Left ventricle myocardium inferior (tissue), 1 donor: Measurements from ENCODE around the gene RPS8. TPM values are rescaled to one million over a fixed set of nuclear protein-coding genes. Genes with fewer than 3 reads are reported as not detected.

Source experiments
- DNase-seq: peaks from one replicate; pipeline ENCODE4 v3.0.0-alpha.2; 2020
- H3K27ac ChIP-seq: fragments of 200-600 bp; replicated peaks from 2 replicates; pipeline ENCODE4 v1.8.0; 2021
- H3K27me3 ChIP-seq: fragments of 200-600 bp; 2 replicates; pipeline ENCODE4 v1.8.0; 2021; ENCODE audit warnings: low read depth
- H3K36me3 ChIP-seq: fragments of 200-600 bp; 2 replicates; pipeline ENCODE4 v1.8.0; 2021
- H3K4me1 ChIP-seq: fragments of 200-600 bp; 2 replicates; pipeline ENCODE4 v1.8.0; 2021
- H3K4me3 ChIP-seq: fragments of 200-600 bp; 2 replicates; pipeline ENCODE4 v1.8.0; 2021; ENCODE audit warnings: mild to moderate bottlenecking, moderate library complexity
- H3K9me3 ChIP-seq: fragments of 200-600 bp; replicated peaks from 2 replicates; pipeline ENCODE4 v1.8.0; 2021
- intact Hi-C: fragments of 100-400 bp; cut with micrococcal nuclease; formaldehyde crosslinking; loops from one replicate; pipeline ENCODE4 v1.11.0; 2022
- total RNA-seq: library from RNA; stranded (reverse); fragmentation: NEBNext Ultra II Directional; extraction: Animal tissue kit (Norgen Biotek cat#: 25700); gene quantifications from one replicate; pipeline ENCODE4 v1.2.1, GENCODE V29; 2021
- TF ChIP-seq, protein P1 (sequence below): fragments of 200-600 bp; IDR thresholded peaks from 2 replicates; pipeline ENCODE4 v1.8.0; 2021; ENCODE audit warnings: antibody characterized with exemption, mild to moderate bottlenecking, borderline replicate concordance
- donor health status: DM: no; HTN: yes; CAD: no; lungs with severe emphysema.

Gene RPS8
- total RNA-seq, 1 donor from 2014 or later: 717 TPM

GRCh38 chr1:44798481-44799365 is 23.4 kb downstream of the RPS8 start:
- H3K27me3 ChIP-seq: no peaks in the 10 kb centered on the region
- no peak overlapping the region for H3K4me3 ChIP-seq
- TF ChIP-seq, protein P1, sequence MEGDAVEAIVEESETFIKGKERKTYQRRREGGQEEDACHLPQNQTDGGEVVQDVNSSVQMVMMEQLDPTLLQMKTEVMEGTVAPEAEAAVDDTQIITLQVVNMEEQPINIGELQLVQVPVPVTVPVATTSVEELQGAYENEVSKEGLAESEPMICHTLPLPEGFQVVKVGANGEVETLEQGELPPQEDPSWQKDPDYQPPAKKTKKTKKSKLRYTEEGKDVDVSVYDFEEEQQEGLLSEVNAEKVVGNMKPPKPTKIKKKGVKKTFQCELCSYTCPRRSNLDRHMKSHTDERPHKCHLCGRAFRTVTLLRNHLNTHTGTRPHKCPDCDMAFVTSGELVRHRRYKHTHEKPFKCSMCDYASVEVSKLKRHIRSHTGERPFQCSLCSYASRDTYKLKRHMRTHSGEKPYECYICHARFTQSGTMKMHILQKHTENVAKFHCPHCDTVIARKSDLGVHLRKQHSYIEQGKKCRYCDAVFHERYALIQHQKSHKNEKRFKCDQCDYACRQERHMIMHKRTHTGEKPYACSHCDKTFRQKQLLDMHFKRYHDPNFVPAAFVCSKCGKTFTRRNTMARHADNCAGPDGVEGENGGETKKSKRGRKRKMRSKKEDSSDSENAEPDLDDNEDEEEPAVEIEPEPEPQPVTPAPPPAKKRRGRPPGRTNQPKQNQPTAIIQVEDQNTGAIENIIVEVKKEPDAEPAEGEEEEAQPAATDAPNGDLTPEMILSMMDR: no peak
- no peaks in the 10 kb centered on the region for H3K9me3 ChIP-seq
- peaks cover 41% of the 10 kb centered on the region for H3K4me1 ChIP-seq
- DNase-seq: peak; percentile 19
- peak overlapping the region; percentile 100 for H3K27ac ChIP-seq
- intact Hi-C loops: no loop called here
- peaks cover 12% of the 10 kb centered on the region for H3K36me3 ChIP-seq

DNA sequence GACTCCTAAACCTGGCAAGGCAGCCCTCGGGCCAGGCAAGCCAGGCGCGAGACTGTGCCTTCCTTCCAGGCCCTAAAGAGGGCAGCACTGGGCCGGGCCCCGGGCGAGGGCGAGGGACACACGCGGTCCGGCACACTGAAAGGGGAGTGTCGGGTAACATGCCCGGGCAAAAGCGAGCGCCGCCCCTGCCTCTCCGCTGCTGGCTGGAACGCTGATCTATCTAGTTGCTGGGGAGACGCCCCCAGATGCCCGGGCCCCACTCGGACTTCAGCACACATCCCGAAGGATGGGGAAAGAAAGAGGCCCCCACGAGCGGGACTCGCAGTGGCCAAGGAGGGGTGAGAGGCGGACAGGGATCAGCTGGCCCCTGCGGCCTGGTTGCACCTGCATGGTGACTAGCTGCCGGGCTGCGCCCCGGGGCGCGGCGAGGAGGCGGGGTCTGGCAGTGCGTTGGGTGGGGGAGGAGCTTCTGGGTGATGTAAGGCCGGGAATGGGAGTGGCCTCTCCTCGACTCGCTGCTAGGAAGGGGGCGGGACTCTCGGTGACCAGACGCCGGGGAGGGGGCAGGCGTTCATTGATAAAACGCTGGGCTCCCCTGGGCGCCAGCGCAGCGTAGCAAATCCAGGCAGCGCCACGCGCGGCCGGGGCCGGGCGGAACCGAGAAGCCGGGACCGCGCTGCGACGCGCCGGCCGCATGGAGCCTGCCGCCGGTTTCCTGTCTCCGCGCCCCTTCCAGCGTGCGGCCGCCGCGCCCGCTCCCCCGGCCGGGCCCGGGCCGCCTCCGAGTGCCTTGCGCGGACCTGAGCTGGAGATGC is 24.6 kb downstream of the RPS8 start, which contains the start of gene PLK3:
PLK3 (plus strand) TSS at position 608 of the 815 bp plus-strand sequence; CDS start at position 695, 87 bp downstream.
- H3K36me3 ChIP-seq: peaks cover 25% of the 10 kb centered on the region
- peak within 1 kb of the TSS; percentile 100 for H3K27ac ChIP-seq
- peak within 1 kb of the TSS; percentile 98 for H3K4me3 ChIP-seq
- intact Hi-C loops: no loop called here
- H3K4me1 ChIP-seq: peaks cover 53% of the 10 kb centered on the region
- TF ChIP-seq, protein P1: peak; percentile 93
- no peaks in the 10 kb centered on the region for H3K27me3 ChIP-seq
- H3K9me3 ChIP-seq: no peaks in the 10 kb centered on the region
- DNase-seq: peak; percentile 97

GRCh38 chr1:44801491-44802305 is 26.4 kb downstream of the RPS8 start:
- H3K9me3 ChIP-seq: no peaks in the 10 kb centered on the region
- H3K36me3 ChIP-seq: peaks cover 42% of the 10 kb centered on the region
- TF ChIP-seq, protein P1: no peak
- peaks cover 70% of the 10 kb centered on the region for H3K4me1 ChIP-seq
- H3K27me3 ChIP-seq: no peaks in the 10 kb centered on the region
- DNase-seq: peak; percentile 20
- H3K27ac ChIP-seq: peak overlapping the region; percentile 100
- peak overlapping the region; percentile 98 for H3K4me3 ChIP-seq
- intact Hi-C loops: no loop called here

- intact Hi-C loops: no loop called here
- peak; percentile 19 for DNase-seq
- peaks cover 78% of the 10 kb centered on the region for H3K4me1 ChIP-seq
- H3K4me3 ChIP-seq: peak overlapping the region; percentile 98
- H3K27ac ChIP-seq: peak overlapping the region; percentile 100
- H3K27me3 ChIP-seq: no peaks in the 10 kb centered on the region
- TF ChIP-seq, protein P1: no peak
- H3K9me3 ChIP-seq: no peaks in the 10 kb centered on the region
- peaks cover 43% of the 10 kb centered on the region for H3K36me3 ChIP-seq
These were observed 27.1 kb downstream of the RPS8 start for GRCh38 chr1:44802306-44803061.
